Heart right ventricle (tissue), 16 donors: ENCODE results near the gene ZRANB2. TPM values are rescaled to one million over a fixed set of nuclear protein-coding genes. Genes with fewer than 3 reads are reported as not detected.

ENCODE experiments used
- ATAC-seq, 8 donors: fragments of 200-7000 bp; cut with Tn5 transposase; one replicate each; pipeline ENCODE4 v1.9.1; 2020; ENCODE audit warnings: mild to moderate bottlenecking in 8 of 8, moderate library complexity in 8 of 8, moderate number of reproducible peaks in 1 of 8
- DNase-seq, 2 donors: peaks; one replicate each; pipeline ENCODE4 v3.0.0-alpha.2; 2020
- H3K27ac ChIP-seq, 10 donors: fragments of 200-600 bp; sonication (generic) in 2 of 10; one replicate each; pipeline versions ENCODE4 v1.5.0 to v1.8.0; 2020 to 2022; ENCODE audit warnings: mild to moderate bottlenecking in 3 of 10
- H3K27me3 ChIP-seq, 7 donors: fragments of 200-600 bp; one replicate each; pipeline ENCODE4 v1.8.0; 2021 to 2022; ENCODE audit warnings: mild to moderate bottlenecking in 2 of 7
- H3K36me3 ChIP-seq, 9 donors: fragments of 200-600 bp; sonication (generic) in 1 of 9; one replicate each; pipeline versions ENCODE4 v1.5.0 to v1.8.0; 2020 to 2022; ENCODE audit warnings: mild to moderate bottlenecking in 2 of 9
- H3K4me1 ChIP-seq, 9 donors: fragments of 200-600 bp; sonication (generic) in 1 of 9; one replicate each; pipeline versions ENCODE4 v1.5.0 to v1.8.0; 2020 to 2022; ENCODE audit warnings: mild to moderate bottlenecking in 4 of 9
- H3K4me3 ChIP-seq, 10 donors: fragments of 200-600 bp; sonication (generic) in 2 of 10; one replicate each; pipeline versions ENCODE4 v1.5.0 to v1.8.0; 2020 to 2022; ENCODE audit warnings: mild to moderate bottlenecking in 7 of 10, moderate library complexity in 2 of 10
- H3K9me3 ChIP-seq, 11 donors: fragments of 200-600 bp in 10 of 11; sonication (generic) in 2 of 11; one replicate each; pipeline versions ENCODE4 v1.5.0 to v1.8.0; 2013 to 2022; ENCODE audit warnings: mild to moderate bottlenecking in 2 of 11, control low read depth in 1 of 11, moderate library complexity in 1 of 11
- CTCF ChIP-seq, 9 donors: fragments of 200-600 bp; sonication (generic) in 2 of 9; IDR thresholded peaks; one replicate each; pipeline versions ENCODE4 v1.5.0 to v1.8.0; 2021 to 2022; ENCODE audit warnings: antibody characterized with exemption in 9 of 9, mild to moderate bottlenecking in 5 of 9, moderate library complexity in 1 of 9
- WGBS, 2 donors: extraction: QIAGEN DNeasy Blood & Tissue Kit; methylation state at CpG; one replicate each; pipeline ENCODE4 v1.1.7; 2013; ENCODE audit warnings: inconsistent platforms in 1 of 2; 5-methylcytosine and 5-hydroxymethylcytosine counted together
- intact Hi-C, 10 donors: fragments of 100-400 bp; cut with DNase I; formaldehyde crosslinking; loops; one replicate each; pipeline versions ENCODE4 v1.11.1 to v1.14.2; 2022
- polyA plus RNA-seq, 2 donors: library from polyadenylated mRNA; stranded (reverse); fragments of 200-250 nt; gene quantifications; one replicate each; pipeline ENCODE4 v1.2.3, GENCODE V29; 2013
- total RNA-seq, 10 donors: library from RNA; stranded (reverse); fragmentation: NEBNext Ultra II Directional in 3 of 10; extraction: Animal tissue kit (Norgen Biotek cat#: 25700) in 3 of 10; gene quantifications; one replicate each; pipeline versions ENCODE4 v1.2.1 to v1.2.4, GENCODE V29; 2021 to 2023
- donor health status: Arrhythmogenic right ventricular cardiomyopathy.
- donor health status: ischemic (EF 13 %, LVEDD 7.1; RV severe dilation, severe dysfunction).
- donor health status: healthy with polysubstance abuse.
- donor health status: DM: no; HTN: yes; CAD: no.
- donor health status: DM: no; HTN: no; CAD: no.
- donor health status: ischemic (EF 25% LVEDD 6.9; RV normal size, moderate dysfunction).
- donor health status: ischemic (EF 25% LVEDD 5.7; RV mildly dilated, moderate dysfunction).
- donor health status: healthy.
- donor health status: DM: yes; HTN: yes; CAD: no.
- donor health status: Ischemic cardiomyopathy.
- donor health status: ischemic (EF 35%, LVEDD 5.7; RV mildly dilated, moderate dysfunction).
- donor health status: nonischemic (EF 11% LVEDD 7.7; RV severe dilation, severe dysfunction).
- donor health status: DM: yes; HTN: yes; CAD: no.
- donor health status: PGD.
- donor health status: ischemic (EF 29% LVEDD 5.4; RV normal size, mild dysfunction).
- donor health status: nonischemic (EF 23%, LVEDD 6.1; RV moderate dilation, normal function).

ZRANB2 gene
- total and polyA plus RNA-seq, 12 donors: 26.5 to 55.5 (median 48.4) TPM

DNA sequence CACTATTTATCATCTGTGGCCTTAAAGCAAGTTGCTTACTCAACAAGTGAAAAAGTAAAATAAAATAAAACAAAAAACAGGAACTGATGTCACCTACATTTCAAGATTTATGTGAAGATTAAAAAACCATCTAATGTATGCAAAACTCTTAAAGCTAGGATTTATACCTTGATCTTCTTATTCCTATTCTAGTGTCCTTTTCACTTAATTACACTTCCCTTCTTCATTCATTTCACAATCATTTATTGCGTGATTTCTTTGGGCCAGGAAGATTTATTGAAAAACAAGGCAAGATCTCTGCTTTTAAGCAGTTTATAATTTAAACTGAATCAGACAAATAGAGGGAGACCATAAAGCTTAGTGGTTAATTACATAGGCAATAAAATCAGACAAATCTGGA is 51.9 kb downstream of the ZRANB2 start:
- DNase-seq: no peak
- no peaks in the 10 kb centered on the region for H3K4me1 ChIP-seq
- no peak overlapping the region for H3K27ac ChIP-seq
- no peaks in the 10 kb centered on the region for H3K9me3 ChIP-seq
- 83 to 98% methylated on average over 1 of the region's 1 CpG for WGBS, 2 donors
- ATAC-seq: no peak
- H3K27me3 ChIP-seq: peaks cover 0 to 21% (median 0%) of the 10 kb centered on the region in 7 donors
- TF ChIP-seq CTCF (IDR thresholded peaks at IDR 0.05): no peak
- no peak overlapping the region for H3K4me3 ChIP-seq
- intact Hi-C loops: no loop called here
- no peaks in the 10 kb centered on the region for H3K36me3 ChIP-seq

DNA sequence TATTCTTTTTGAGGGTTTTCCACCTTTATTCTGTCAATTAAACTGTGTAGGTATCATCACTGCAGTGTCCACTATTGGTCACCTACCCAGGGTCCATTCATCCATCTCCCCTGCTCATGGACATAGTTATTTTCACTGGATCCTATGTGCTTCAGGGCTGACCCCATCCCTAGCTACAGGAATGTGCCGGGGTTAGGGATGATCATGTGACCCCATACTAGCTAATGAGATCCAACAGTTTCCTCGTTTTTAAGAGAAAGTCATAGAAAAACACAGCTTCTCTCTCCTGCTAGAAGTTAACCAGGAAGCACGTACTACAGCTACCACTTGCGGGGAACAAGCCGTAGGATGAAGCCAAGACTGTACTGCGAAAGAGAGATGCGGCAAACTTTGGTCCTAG is 52.8 kb downstream of the ZRANB2 start:
- intact Hi-C loops: no loop called here
- DNase-seq: no peak
- H3K27ac ChIP-seq: no peak overlapping the region
- no peak for TF ChIP-seq CTCF (IDR thresholded peaks at IDR 0.05)
- no peak overlapping the region for H3K4me3 ChIP-seq
- H3K27me3 ChIP-seq: peaks cover 0 to 16% (median 2%) of the 10 kb centered on the region in 7 donors
- no peaks in the 10 kb centered on the region for H3K36me3 ChIP-seq
- H3K9me3 ChIP-seq: no peaks in the 10 kb centered on the region
- 85 to 88% methylated on average over 7 of the region's 7 CpGs for WGBS, 2 donors
- no peaks in the 10 kb centered on the region for H3K4me1 ChIP-seq
- ATAC-seq: no peak

- intact Hi-C loops: no loop called here
- TF ChIP-seq CTCF (IDR thresholded peaks at IDR 0.05): no peak
- H3K36me3 ChIP-seq: no peaks in the 10 kb centered on the region
- DNase-seq: no peak
- H3K27ac ChIP-seq: no peak overlapping the region
- 85 to 87% methylated on average over 4 of the region's 4 CpGs for WGBS, 2 donors
- H3K9me3 ChIP-seq: no peaks in the 10 kb centered on the region
- no peak overlapping the region for H3K4me3 ChIP-seq
- H3K4me1 ChIP-seq: no peaks in the 10 kb centered on the region
- peaks cover 0 to 15% (median 3%) of the 10 kb centered on the region in 7 donors for H3K27me3 ChIP-seq
- ATAC-seq: no peak
Measured at GRCh38 chr1:71026093-71026492, 54.7 kb downstream of the ZRANB2 start.

- intact Hi-C loops: no loop called here
- WGBS, 2 donors: 87 to 88% methylated on average over 4 of the region's 4 CpGs
Measured at GRCh38 chr1:71023515-71023914, 57.3 kb downstream of the ZRANB2 start.

More at GRCh38 chr1:71023515-71023914, 57.3 kb downstream of the ZRANB2 start:
- H3K4me1 ChIP-seq: peaks cover 0 to 11% (median 0%) of the 10 kb centered on the region in 9 donors
- DNase-seq (no peak), ATAC-seq (no peak)
- no peaks in the 10 kb centered on the region for H3K36me3 ChIP-seq
- no peak overlapping the region for H3K4me3 ChIP-seq
- no peak overlapping the region for H3K27ac ChIP-seq
- H3K9me3 ChIP-seq: no peaks in the 10 kb centered on the region
- peaks cover 0 to 15% (median 3%) of the 10 kb centered on the region in 7 donors for H3K27me3 ChIP-seq
- TF ChIP-seq CTCF (IDR thresholded peaks at IDR 0.05): no peak
